Motor neuron (in vitro differentiated cells): ENCODE data around the gene SMAD7. TPM values are rescaled to one million over a fixed set of nuclear protein-coding genes. Genes with fewer than 3 reads are reported as not detected.

Experiments used
- ATAC-seq, 8 experiments: fragments of 200-7000 bp; cut with Tn5 transposase; replicated peaks in 6 of 8; 2 replicates each; pipeline ENCODE4 v1.8.0; 2021; ENCODE audit warnings: mild to moderate bottlenecking in 8 of 8, moderate library complexity in 8 of 8
- H3K27ac ChIP-seq, 2 donors: fragments of 250-450 bp; sonication (Bioruptor Pico); 2 replicates each; pipeline ENCODE4 v1.9.0; 2021; ENCODE audit warnings: antibody characterized with exemption in 2 of 2, mild to moderate bottlenecking in 2 of 2, moderate library complexity in 1 of 2
- H3K4me1 ChIP-seq, 2 donors: fragments of 250-450 bp; sonication (Bioruptor Pico); replicated peaks in 1 of 2; 2 replicates each; pipeline ENCODE4 v1.6.1; 2021; ENCODE audit warnings: antibody characterized with exemption in 2 of 2, mild to moderate bottlenecking in 2 of 2, moderate library complexity in 1 of 2
- H3K4me3 ChIP-seq, 5 donors: fragments of 250-450 bp; sonication (Bioruptor Pico); 2 replicates each; pipeline ENCODE4 v1.9.0; 2021; ENCODE audit warnings: antibody characterized with exemption in 5 of 5, mild to moderate bottlenecking in 5 of 5, moderate library complexity in 4 of 5
- WGBS, 10 experiments: fragments of 450-650 bp; shearing (Covaris generic); methylation state at CpG; one replicate each; pipeline ENCODE4 v1.0.0; 2022; 5-methylcytosine and 5-hydroxymethylcytosine counted together
- in situ Hi-C, 9 experiments: fragments of 400-800 bp; cut with MboI; loops; one replicate each; pipeline ENCODE4 v1.15.0; 2021; ENCODE audit warnings: low sequenced_read_pairs in 9 of 9, low pct_unique_long_range_greater_than_20kb in 2 of 9; ENCODE audit not compliant: unreplicated experiment in 9 of 9
- total RNA-seq, 8 experiments: library from RNA; unstranded; fragments of 300-600 nt; gene quantifications; 2 replicates each; pipeline versions ENCODE4 v1.2.3 to v1.2.4, GENCODE V29; 2022

Gene SMAD7
- total RNA-seq, 8 experiments from 2014 or later, result 2.2 to 16.3 (median 8.2) TPM

- 58 to 91% (median 81%) methylated on average over 2 to 9 of the region's 25 CpGs; no CpG with 5 or more reads in 5 of the 10 experiments for WGBS, 10 experiments
- ATAC-seq, result peak in 1 of 8 experiments; percentile 21
- no peak overlapping the region for H3K4me3 ChIP-seq
- in situ Hi-C loops, result no loop called here
- no peak overlapping the region for H3K27ac ChIP-seq
- peaks cover 35 to 54% of the 10 kb centered on the region in 2 donors for H3K4me1 ChIP-seq
These were observed 56.9 kb downstream of the SMAD7 start for GRCh38 chr18:48893608-48894600.

DNA sequence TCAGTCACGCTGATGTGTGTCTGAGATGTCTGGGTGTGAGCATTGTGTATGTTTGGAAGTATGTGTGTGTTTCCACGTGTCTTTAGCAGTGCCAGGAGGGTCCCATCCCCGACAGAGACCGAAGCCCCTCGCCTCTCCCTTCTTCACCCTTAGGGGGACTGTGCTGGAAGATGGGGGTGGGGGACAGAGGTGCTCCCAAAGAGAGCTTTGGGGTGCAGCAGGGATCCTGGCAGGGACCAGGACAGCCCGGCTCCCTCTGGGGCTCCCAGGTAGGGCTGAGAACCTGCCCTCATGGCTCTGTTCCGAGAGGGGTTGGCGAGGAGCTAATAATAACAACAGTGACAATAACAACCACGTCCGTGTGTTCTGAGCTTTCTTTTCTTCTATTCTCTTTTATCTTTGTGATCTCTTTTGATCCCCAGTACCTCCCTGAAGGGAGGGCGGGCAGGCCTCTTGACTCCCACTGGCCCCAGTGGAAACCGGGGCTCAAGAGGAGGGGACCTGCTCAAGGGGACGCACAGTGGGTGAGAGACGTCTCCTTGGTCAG is 57.6 kb downstream of the SMAD7 start:
- Histone ChIP-seq H3K27ac (no peak overlapping the region), H3K4me1 (peaks cover 43 to 62% of the 10 kb centered on the region in 2 donors), H3K4me3 (no peak overlapping the region)
- 44 to 100% (median 72%) methylated on average over 1 to 4 of the region's 14 CpGs; no CpG with 5 or more reads in 6 of the 10 experiments for WGBS, 10 experiments
- in situ Hi-C loops, result no loop called here
- ATAC-seq, result no peak

DNA sequence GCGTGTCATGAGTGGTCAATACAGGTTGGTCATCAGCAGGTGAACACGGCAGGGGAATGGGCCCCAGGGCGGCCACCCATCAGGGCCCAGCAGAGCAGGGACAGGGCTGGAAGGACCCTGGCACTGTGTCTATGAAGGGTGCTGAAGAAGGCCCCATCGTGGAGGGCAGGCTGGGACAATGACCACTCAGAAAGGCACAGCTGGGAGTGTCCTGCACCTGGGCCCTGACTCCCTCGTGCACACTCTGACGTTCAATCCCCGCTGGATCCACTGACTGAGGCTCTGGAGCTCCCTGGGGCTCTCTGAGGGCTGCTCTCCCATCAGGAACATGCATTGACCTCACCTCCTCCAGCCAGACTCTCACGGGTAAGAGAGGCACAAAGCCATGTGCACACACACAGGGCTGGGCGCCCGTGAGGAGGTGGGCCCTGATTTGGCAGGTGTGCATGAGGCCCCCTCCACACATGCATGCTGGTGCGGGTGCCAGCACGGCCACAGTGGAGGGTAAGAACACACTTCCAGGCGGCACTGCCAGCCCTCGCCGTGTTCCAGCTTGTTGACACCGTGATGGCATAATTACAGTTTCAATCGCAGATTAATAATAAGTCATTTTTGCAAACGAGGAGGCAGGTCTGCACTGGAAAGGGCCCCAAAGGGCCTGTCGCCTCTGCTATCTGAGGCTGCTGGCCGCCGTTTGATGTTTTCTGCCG is 58.5 kb downstream of the SMAD7 start:
- no peak for ATAC-seq
- in situ Hi-C loops, result no loop called here
- H3K4me1 ChIP-seq, result peaks cover 51 to 70% of the 10 kb centered on the region in 2 donors
- no peak overlapping the region for H3K27ac ChIP-seq
- H3K4me3 ChIP-seq, result no peak overlapping the region
- 70 to 100% (median 83%) methylated on average over 1 to 13 of the region's 22 CpGs; no CpG with 5 or more reads in 4 of the 10 experiments for WGBS, 10 experiments

DNA sequence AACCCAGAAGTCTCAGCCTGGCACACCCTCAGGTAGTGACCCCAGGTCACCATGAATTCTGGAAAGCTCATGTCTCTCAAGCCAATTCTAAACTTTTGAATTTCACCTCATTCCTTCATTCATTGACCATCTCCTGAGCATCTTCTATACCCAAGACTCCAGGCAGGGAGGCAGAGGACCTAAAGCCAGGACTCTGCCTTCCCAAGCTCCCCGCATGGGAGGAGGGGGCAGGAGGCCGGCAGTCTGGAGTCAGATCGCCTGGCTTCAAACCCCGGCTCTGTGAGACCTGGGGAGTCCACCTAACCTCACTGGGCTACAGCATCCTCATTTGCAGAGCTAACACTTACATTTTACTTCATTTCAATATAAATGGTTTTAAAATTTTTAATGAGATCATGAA is 59.0 kb downstream of the SMAD7 start:
- no peak overlapping the region for H3K27ac ChIP-seq
- WGBS, 10 experiments, result 86 to 100% (median 94%) methylated on average over 1 to 4 of the region's 4 CpGs; no CpG with 5 or more reads in 7 of the 10 experiments
- peaks cover 54 to 72% of the 10 kb centered on the region in 2 donors for H3K4me1 ChIP-seq
- no peak overlapping the region for H3K4me3 ChIP-seq
- ATAC-seq, result no peak
- in situ Hi-C loops, result no loop called here

GRCh38 chr18:48889981-48890762 is 60.6 kb downstream of the SMAD7 start:
- H3K27ac ChIP-seq, result peak overlapping the region in 1 of 2 donors; percentile 17
- WGBS, 10 experiments, result 18 to 90% (median 68%) methylated on average over 1 to 7 of the region's 13 CpGs; no CpG with 5 or more reads in 4 of the 10 experiments
- no peak overlapping the region for H3K4me3 ChIP-seq
- H3K4me1 ChIP-seq, result peaks cover 54 to 72% of the 10 kb centered on the region in 2 donors
- peak in 6 of 8 experiments; percentile 20 to 58 (median 32) for ATAC-seq
- in situ Hi-C loops, result no loop called here

DNA sequence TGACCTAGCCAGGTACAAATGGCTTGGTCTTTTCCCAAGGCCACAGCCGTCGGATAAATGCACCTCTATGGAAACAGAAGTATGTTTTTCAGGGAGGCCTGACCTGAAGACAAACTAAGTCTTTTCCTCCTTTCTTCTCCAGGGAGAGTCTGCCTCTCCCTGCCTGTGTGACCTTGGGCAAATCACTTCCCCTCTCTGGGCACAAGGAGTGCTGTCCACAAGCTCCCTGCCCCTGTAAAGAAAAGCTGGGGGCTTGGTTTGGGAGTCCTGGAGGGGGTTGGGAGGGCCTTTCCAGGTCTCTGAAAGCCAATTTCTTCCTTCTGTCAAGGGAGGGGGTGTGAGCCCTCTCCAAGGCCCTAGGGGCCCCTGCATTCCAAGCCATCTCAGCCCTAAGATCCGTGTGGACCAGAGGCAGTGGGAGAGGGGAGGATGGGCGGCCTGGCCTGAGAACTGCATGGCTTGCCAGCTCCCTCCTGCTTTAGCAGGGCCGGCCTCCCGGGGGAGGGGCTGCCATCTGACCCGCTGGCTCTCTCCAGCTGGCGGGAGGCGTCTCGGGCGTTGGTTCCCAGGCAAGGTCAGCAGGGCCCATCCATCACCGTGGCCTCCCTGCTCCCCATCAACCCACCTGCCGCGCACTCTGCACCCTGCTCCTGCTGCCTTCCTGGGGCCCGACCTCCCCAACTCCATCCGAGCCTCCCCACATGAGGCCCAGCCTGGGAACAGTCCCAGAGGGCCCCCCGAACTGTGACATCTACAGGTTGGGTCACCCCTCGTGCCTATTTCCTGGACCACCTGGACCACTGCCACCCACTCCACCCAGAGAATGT is 61.4 kb downstream of the SMAD7 start:
- ATAC-seq, result peak in 6 of 8 experiments; percentile 79 to 89 (median 84)
- Histone ChIP-seq H3K4me1 (peaks cover 47 to 64% of the 10 kb centered on the region in 2 donors), H3K27ac (peak overlapping the region; percentile 12 to 37), H3K4me3 (no peak overlapping the region)
- WGBS, 10 experiments, result 20 to 100% (median 80%) methylated on average over 1 to 3 of the region's 18 CpGs; no CpG with 5 or more reads in 5 of the 10 experiments
- in situ Hi-C loops, result no loop called here

DNA sequence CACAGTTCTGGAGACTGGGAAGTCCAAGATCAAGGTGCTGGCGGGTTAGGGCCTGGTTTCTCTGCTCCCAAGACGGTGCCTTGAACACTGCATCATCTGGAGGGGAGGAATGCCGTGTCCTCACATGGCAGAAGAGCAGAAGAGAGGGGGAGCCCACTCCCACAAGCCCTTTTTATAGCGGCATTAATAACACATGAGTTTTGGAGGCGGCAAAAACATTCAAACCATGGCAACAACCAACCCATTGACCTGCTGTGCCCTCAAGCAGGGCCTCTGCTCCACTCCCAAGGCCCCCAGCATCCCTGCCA is 62.0 kb downstream of the SMAD7 start:
- Histone ChIP-seq H3K27ac (no peak overlapping the region), H3K4me1 (peaks cover 47 to 63% of the 10 kb centered on the region in 2 donors), H3K4me3 (no peak overlapping the region)
- 31 to 87% (median 80%) methylated on average over 1 to 3 of the region's 5 CpGs; no CpG with 5 or more reads in 5 of the 10 experiments for WGBS, 10 experiments
- no peak for ATAC-seq
- in situ Hi-C loops, result no loop called here

- in situ Hi-C loops, result no loop called here
- WGBS, 10 experiments, result 70 to 96% (median 85%) methylated on average over 2 to 5 of the region's 18 CpGs; no CpG with 5 or more reads in 4 of the 10 experiments
- Histone ChIP-seq H3K4me1 (peaks cover 41 to 57% of the 10 kb centered on the region in 2 donors), H3K4me3 (no peak overlapping the region), H3K27ac (peak overlapping the region in 1 of 2 donors; percentile 29)
- peak in 2 of 8 experiments; percentile 21 to 35 for ATAC-seq
These were observed 62.6 kb downstream of the SMAD7 start for GRCh38 chr18:48887905-48888772.

GRCh38 chr18:48887294-48887904 is 63.4 kb downstream of the SMAD7 start:
- Histone ChIP-seq H3K27ac (peak overlapping the region in 1 of 2 donors; percentile 29), H3K4me3 (no peak overlapping the region), H3K4me1 (peaks cover 35 to 49% of the 10 kb centered on the region in 2 donors)
- in situ Hi-C loops, result no loop called here
- WGBS, 10 experiments, result 60 to 100% (median 84%) methylated on average over 1 to 11 of the region's 12 CpGs; no CpG with 5 or more reads in 3 of the 10 experiments
- no peak for ATAC-seq

DNA sequence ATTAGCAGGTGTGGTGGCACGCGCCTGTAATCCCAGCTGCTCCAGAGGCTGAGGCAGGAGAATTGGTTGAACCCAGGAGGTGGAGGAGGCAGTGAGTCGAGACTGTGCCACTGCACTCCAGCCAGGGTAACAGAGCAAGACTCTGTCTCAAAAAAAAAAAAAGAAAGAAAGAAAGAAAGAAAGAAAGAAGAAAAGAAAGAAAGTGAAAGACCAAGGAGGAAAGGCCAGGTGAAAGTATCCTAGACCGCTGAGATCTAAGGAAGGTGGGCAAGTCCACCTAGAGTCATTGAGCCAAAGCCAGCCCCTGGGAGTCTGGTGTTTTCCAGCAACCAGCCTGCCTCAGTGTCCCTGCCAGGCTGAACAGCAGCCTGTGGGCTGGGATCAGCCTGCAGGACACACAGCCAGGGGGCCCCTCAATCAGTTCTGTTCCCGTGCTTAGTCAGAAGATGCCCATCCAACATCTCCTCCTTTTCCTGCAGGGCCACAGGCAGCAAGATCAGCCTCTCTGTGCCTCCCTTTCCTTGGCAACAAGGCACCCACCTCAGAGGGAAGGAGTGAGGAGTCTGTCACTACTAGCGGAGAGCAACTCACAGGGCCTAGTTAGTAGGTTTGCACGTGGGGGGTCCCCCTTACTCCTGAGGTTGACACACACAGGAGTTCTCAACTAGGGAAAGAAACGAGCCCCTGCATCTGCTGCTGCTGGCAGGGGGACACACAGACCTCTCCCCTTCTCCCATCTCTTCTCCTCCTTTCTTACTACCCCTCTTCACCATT is 64.1 kb downstream of the SMAD7 start:
- ATAC-seq, result no peak
- Histone ChIP-seq H3K4me3 (no peak overlapping the region), H3K4me1 (peaks cover 34 to 43% of the 10 kb centered on the region in 2 donors), H3K27ac (no peak overlapping the region)
- in situ Hi-C loops, result no loop called here
- 81 to 100% (median 94%) methylated on average over 2 to 5 of the region's 8 CpGs; no CpG with 5 or more reads in 2 of the 10 experiments for WGBS, 10 experiments
